Central memory CD8-positive, alpha-beta T cell (primary cell): ENCODE data around the gene FNDC3B.

ENCODE experiments used
- ATAC-seq: fragments of 150-1000 bp; cut with Tn5 transposase; replicated peaks from 2 replicates; pipeline ENCODE4 v1.10.0; 2022; ENCODE audit warnings: mild to moderate bottlenecking, moderate FRiP score, moderate number of reproducible peaks; ENCODE audit not compliant: poor library complexity, severe bottlenecking; ENCODE audit errors: extremely low read depth
- DNase-seq, 2 donors: peaks; one replicate each; pipeline ENCODE4 v3.0.0; 2021; ENCODE audit warnings: low spot score in 2 of 2
- H3K27ac Mint-ChIP-seq: one replicate; pipeline ENCODE4 v1.8.0; 2022; ENCODE audit warnings: low read depth, mild to moderate bottlenecking, moderate library complexity, mixed read lengths
- H3K27me3 Mint-ChIP-seq: one replicate; pipeline ENCODE4 v1.8.0; 2022; ENCODE audit warnings: mixed read lengths
- H3K36me3 Mint-ChIP-seq: one replicate; pipeline ENCODE4 v1.8.0; 2022; ENCODE audit warnings: mild to moderate bottlenecking, moderate library complexity, mixed read lengths; ENCODE audit not compliant: insufficient read depth
- H3K4me1 Mint-ChIP-seq: one replicate; pipeline ENCODE4 v1.8.0; 2022; ENCODE audit warnings: mixed read lengths
- H3K4me3 Mint-ChIP-seq: one replicate; pipeline ENCODE4 v1.8.0; 2022; ENCODE audit warnings: mild to moderate bottlenecking, moderate library complexity, mixed read lengths
- H3K9me3 Mint-ChIP-seq: one replicate; pipeline ENCODE4 v1.8.0; 2022; ENCODE audit warnings: mixed read lengths

Gene FNDC3B

DNA sequence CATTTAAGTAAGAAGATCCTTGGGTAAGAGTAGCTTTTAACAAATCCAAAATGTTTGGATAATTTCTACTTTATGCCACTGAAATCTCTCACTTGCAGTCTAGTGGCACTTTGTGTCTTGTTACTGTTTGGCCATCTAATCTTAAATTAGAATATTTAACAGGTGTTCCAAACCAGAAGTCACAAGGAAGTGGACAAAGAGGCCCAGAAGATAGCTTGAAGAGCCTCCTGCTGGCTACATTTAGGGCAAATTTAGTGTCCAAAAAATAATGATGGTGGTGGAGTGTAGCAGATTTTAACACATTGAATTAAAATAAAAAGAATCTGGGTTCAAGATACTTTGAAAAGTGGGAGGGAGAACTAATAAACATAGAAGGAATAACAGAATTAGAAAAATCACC is 236.7 kb downstream of the FNDC3B start:
- H3K4me3 Mint-ChIP-seq: no peak overlapping the region
- ATAC-seq (no peak), DNase-seq (no peak)
- H3K36me3 Mint-ChIP-seq: peaks cover 3% of the 10 kb centered on the region
- no peaks in the 10 kb centered on the region for H3K9me3 Mint-ChIP-seq
- peaks cover 4% of the 10 kb centered on the region for H3K4me1 Mint-ChIP-seq
- no peaks in the 10 kb centered on the region for H3K27me3 Mint-ChIP-seq
- no peak overlapping the region for H3K27ac Mint-ChIP-seq

DNA sequence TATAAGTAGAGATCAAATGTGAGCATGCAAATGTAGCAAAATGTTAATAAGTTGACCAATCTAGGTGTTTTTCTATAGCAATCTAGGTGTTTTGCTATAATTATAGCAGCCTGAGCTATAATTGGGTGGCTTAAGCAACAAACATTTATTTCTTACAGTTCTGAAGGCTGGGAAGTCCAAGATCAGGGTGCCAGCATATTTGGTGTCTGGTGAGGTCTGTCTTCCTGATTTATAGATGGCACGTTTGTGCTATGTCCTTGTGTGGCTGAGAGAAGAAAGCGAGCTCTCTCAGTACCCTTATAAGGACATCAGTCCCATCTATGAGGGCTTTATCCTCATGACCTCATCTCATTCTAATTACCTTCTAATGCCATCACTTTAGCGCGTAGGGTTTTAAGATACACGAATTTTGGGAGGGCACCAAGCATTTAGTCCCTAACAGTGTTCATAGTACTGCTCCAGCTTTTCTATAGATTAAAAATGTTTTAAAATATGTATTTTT is 237.8 kb downstream of the FNDC3B start:
- Mint-ChIP-seq H3K27ac (no peak overlapping the region), H3K9me3 (no peaks in the 10 kb centered on the region), H3K4me3 (no peak overlapping the region), H3K36me3 (peaks cover 3% of the 10 kb centered on the region), H3K27me3 (no peaks in the 10 kb centered on the region), H3K4me1 (peaks cover 4% of the 10 kb centered on the region)
- ATAC-seq (no peak), DNase-seq (no peak)

- no peak overlapping the region for H3K27ac Mint-ChIP-seq
- H3K36me3 Mint-ChIP-seq: peaks cover 3% of the 10 kb centered on the region
- DNase-seq: no peak
- peaks cover 4% of the 10 kb centered on the region for H3K4me1 Mint-ChIP-seq
- no peak overlapping the region for H3K4me3 Mint-ChIP-seq
- H3K27me3 Mint-ChIP-seq: no peaks in the 10 kb centered on the region
- no peaks in the 10 kb centered on the region for H3K9me3 Mint-ChIP-seq
- ATAC-seq: no peak
These were observed 239.8 kb downstream of the FNDC3B start for GRCh38 chr3:172279191-172279640.

DNA sequence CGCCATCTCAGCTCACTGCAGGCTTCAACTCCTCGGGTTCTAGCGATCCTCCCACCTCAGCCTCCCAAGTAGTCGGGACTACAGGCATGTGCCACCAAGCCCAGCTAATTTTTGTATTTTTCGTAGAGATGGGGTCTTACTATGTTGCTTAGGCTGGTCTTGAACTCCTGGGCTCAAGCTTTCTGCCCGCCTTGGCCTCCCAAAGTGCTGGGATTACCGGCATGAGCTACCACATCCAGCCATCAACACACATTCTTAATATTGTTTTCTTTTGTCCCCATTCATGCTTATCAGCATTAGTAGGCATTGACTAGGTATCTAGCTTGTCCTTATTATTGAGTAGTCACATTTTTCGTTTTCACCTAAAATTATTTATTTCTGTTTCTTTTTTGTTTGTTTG is 240.6 kb downstream of the FNDC3B start:
- H3K9me3 Mint-ChIP-seq: no peaks in the 10 kb centered on the region
- no peak overlapping the region for H3K27ac Mint-ChIP-seq
- no peaks in the 10 kb centered on the region for H3K27me3 Mint-ChIP-seq
- peaks cover 2% of the 10 kb centered on the region for H3K36me3 Mint-ChIP-seq
- ATAC-seq (no peak), DNase-seq (no peak)
- peaks cover 3% of the 10 kb centered on the region for H3K4me1 Mint-ChIP-seq
- H3K4me3 Mint-ChIP-seq: no peak overlapping the region

DNA sequence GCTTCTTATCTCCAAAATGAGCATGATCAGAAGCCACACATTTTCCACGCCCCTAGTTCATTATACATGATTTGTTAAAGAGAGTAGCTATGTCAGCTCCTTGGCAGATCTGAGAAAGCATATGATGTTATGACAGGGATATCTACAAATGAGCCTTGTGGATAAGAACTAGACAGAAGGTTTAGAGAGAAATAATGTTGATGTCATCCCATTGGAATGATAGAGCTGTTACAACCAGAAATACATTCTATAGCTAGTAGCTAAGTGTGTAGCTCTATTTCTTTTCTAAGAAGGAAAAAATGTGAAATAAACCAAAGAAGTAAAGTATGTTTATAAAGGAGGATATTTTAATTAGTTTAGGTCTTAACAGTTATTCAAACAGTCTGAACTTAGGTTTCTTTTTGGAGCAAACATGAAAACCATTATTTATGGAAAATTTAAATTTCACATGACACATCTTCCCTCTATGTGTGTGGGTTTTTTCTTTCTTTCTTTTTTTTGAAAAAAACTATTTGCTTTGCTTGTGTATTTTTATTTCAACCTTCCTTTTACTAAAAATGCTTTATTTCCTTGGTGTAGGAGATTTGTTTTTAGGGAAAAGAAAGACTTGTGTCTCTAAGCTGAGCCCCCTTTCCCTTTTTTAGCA is 241.2 kb downstream of the FNDC3B start:
- H3K4me3 Mint-ChIP-seq: no peak overlapping the region
- no peaks in the 10 kb centered on the region for H3K9me3 Mint-ChIP-seq
- no peaks in the 10 kb centered on the region for H3K27me3 Mint-ChIP-seq
- DNase-seq (no peak), ATAC-seq (no peak)
- H3K36me3 Mint-ChIP-seq: peaks cover 2% of the 10 kb centered on the region
- no peak overlapping the region for H3K27ac Mint-ChIP-seq
- H3K4me1 Mint-ChIP-seq: peaks cover 5% of the 10 kb centered on the region

GRCh38 chr3:172281884-172282283 is 242.5 kb downstream of the FNDC3B start:
- no peak overlapping the region for H3K27ac Mint-ChIP-seq
- H3K4me1 Mint-ChIP-seq: peaks cover 5% of the 10 kb centered on the region
- H3K27me3 Mint-ChIP-seq: no peaks in the 10 kb centered on the region
- DNase-seq: no peak
- H3K4me3 Mint-ChIP-seq: no peak overlapping the region
- H3K9me3 Mint-ChIP-seq: no peaks in the 10 kb centered on the region
- no peaks in the 10 kb centered on the region for H3K36me3 Mint-ChIP-seq
- no peak for ATAC-seq

GRCh38 chr3:172282850-172283249 is 243.5 kb downstream of the FNDC3B start:
- H3K36me3 Mint-ChIP-seq: no peaks in the 10 kb centered on the region
- no peaks in the 10 kb centered on the region for H3K9me3 Mint-ChIP-seq
- H3K4me3 Mint-ChIP-seq: no peak overlapping the region
- ATAC-seq (no peak), DNase-seq (no peak)
- H3K27ac Mint-ChIP-seq: no peak overlapping the region
- no peaks in the 10 kb centered on the region for H3K27me3 Mint-ChIP-seq
- peaks cover 5% of the 10 kb centered on the region for H3K4me1 Mint-ChIP-seq

DNA sequence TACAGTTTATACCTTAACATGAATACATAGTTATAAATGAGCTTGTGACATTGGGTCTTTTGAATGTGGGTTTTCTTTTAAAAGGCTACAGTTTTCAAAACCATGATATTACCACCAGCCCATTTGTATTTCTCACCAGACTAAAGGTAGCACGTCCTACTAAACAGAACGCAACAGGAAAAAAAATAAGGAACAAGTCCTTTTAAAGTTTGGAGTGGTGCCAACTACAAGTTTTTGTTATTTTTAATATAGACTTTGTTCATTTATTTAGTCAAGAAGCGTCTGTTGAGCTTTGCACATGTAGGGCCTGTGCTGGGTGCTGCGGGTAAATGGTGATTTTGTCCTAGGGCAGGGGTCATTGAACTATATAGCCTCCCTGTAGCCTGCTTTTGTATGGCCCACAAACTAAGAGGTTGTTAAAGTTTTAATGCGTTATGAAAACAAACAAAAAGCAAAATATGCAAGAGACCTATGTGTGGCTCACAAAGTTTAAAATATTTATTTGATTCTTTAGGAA is 244.5 kb downstream of the FNDC3B start:
- ATAC-seq (no peak), DNase-seq (no peak)
- H3K4me1 Mint-ChIP-seq: peaks cover 13% of the 10 kb centered on the region
- no peak overlapping the region for H3K4me3 Mint-ChIP-seq
- no peaks in the 10 kb centered on the region for H3K9me3 Mint-ChIP-seq
- H3K27ac Mint-ChIP-seq: no peak overlapping the region
- H3K27me3 Mint-ChIP-seq: no peaks in the 10 kb centered on the region
- no peaks in the 10 kb centered on the region for H3K36me3 Mint-ChIP-seq

- Mint-ChIP-seq H3K36me3 (no peaks in the 10 kb centered on the region), H3K4me1 (peaks cover 22% of the 10 kb centered on the region), H3K27me3 (no peaks in the 10 kb centered on the region), H3K4me3 (no peak overlapping the region), H3K27ac (no peak overlapping the region), H3K9me3 (no peaks in the 10 kb centered on the region)
- ATAC-seq (no peak), DNase-seq (no peak)
These were observed 246.5 kb downstream of the FNDC3B start for GRCh38 chr3:172285844-172286243.

DNA sequence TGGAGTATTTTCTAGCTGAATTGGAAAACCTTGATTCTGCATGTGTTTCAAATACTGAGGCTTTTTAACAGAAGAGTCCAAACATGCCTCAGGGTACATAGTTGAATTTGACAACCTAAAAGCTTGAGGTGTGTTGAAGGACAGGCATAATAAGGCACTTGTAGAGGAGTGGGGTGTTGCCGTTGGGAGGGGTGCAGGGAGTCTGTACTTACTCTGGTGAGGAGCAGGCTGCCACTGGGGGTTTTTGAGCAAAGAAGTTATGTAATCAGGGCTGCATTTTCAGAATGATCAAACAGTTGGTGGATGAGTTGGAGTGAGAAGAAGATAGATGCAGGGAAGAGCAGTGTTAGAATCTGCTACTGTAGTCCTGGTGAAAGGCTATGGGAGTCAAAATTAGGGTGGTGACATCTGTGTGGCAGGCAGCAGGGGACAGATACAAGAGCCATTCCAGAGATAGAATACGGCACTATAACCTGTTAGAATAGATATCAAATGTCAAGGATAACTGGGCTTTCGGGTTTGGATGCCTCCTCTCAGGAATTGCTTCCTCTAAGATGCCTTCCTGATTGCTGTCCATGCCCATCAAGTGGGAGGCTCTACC is 247.3 kb downstream of the FNDC3B start:
- H3K27ac Mint-ChIP-seq: no peak overlapping the region
- H3K4me1 Mint-ChIP-seq: peaks cover 22% of the 10 kb centered on the region
- H3K4me3 Mint-ChIP-seq: no peak overlapping the region
- no peaks in the 10 kb centered on the region for H3K9me3 Mint-ChIP-seq
- no peaks in the 10 kb centered on the region for H3K36me3 Mint-ChIP-seq
- ATAC-seq: no peak
- no peak for DNase-seq
- H3K27me3 Mint-ChIP-seq: no peaks in the 10 kb centered on the region

GRCh38 chr3:172287937-172288477 is 248.6 kb downstream of the FNDC3B start:
- Mint-ChIP-seq H3K4me3 (no peak overlapping the region), H3K36me3 (no peaks in the 10 kb centered on the region), H3K27ac (no peak overlapping the region)

DNA sequence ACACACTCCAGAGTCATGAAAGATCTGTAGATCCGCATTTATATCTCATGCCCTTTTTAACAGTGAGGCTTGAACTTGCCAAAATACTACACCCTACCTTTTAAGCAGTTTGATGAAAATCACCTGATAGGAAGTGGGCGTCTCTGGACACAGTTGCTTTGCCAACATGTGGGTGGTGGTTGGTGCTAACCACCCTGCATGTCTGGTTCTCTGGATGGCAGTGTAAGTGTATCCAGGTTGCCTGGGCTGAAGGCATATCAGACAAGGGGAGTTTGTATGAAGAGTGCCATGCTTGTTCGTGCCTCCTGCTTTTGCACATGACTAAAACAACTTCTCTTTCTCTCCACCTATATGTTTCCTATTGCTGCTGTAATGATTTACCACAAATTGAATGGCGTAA is 249.3 kb downstream of the FNDC3B start:
- ATAC-seq: no peak
- no peaks in the 10 kb centered on the region for H3K27me3 Mint-ChIP-seq

More at GRCh38 chr3:172287937-172288477, 248.6 kb downstream of the FNDC3B start:
- ATAC-seq: no peak
- Mint-ChIP-seq H3K9me3 (no peaks in the 10 kb centered on the region), H3K4me1 (peaks cover 22% of the 10 kb centered on the region), H3K27me3 (no peaks in the 10 kb centered on the region)
- DNase-seq: no peak

GRCh38 chr3:172289583-172289982 is 250.2 kb downstream of the FNDC3B start:
- Mint-ChIP-seq H3K4me1 (peaks cover 22% of the 10 kb centered on the region), H3K4me3 (no peak overlapping the region), H3K9me3 (no peaks in the 10 kb centered on the region), H3K36me3 (no peaks in the 10 kb centered on the region), H3K27ac (no peak overlapping the region), H3K27me3 (no peaks in the 10 kb centered on the region)
- DNase-seq (no peak), ATAC-seq (no peak)

More for the DNA sequence above, 249.3 kb downstream of the FNDC3B start:
- H3K4me3 Mint-ChIP-seq: no peak overlapping the region
- peaks cover 22% of the 10 kb centered on the region for H3K4me1 Mint-ChIP-seq
- DNase-seq: no peak
- no peaks in the 10 kb centered on the region for H3K36me3 Mint-ChIP-seq
- H3K9me3 Mint-ChIP-seq: no peaks in the 10 kb centered on the region
- no peak overlapping the region for H3K27ac Mint-ChIP-seq
